IMR-90 (cell line): ENCODE measurements around the gene NRP2.
A peak's percentile ranks its signal among the peaks of the same experiment; 100 is the strongest.

Source experiments
- BHLHE40 ChIP-seq: fragments of 150-350 bp; IDR thresholded peaks from 2 replicates; pipeline ENCODE4 v1.6.1; 2016; ENCODE audit warnings: mild to moderate bottlenecking, low read depth, low read length
- CTCF ChIP-seq: conservative IDR thresholded peaks from 2 replicates; pipeline ENCODE4 v1.5.1; 2012; ENCODE audit warnings: mild to moderate bottlenecking, low read depth, low read length, improper control_type of control experiment
- MAZ ChIP-seq: IDR thresholded peaks from 2 replicates; pipeline ENCODE4 v1.6.1; 2012; ENCODE audit warnings: low read depth, mild to moderate bottlenecking, low read length, improper control_type of control experiment, moderate library complexity, borderline replicate concordance
- NFE2L2 ChIP-seq: fragments of 150-350 bp; IDR thresholded peaks from 2 replicates; pipeline ENCODE4 v1.6.1; 2016; ENCODE audit warnings: low read depth, mild to moderate bottlenecking, low read length
- POLR2A ChIP-seq: IDR thresholded peaks from 2 replicates; pipeline ENCODE4 v1.6.1; 2012; ENCODE audit warnings: mild to moderate bottlenecking, low read depth, low read length
- RAD21 ChIP-seq: IDR thresholded peaks from 2 replicates; pipeline ENCODE4 v1.6.1; 2012; ENCODE audit warnings: low read length, improper control_type of control experiment
- RCOR1 ChIP-seq: IDR thresholded peaks from 2 replicates; pipeline ENCODE4 v1.6.1; 2012; ENCODE audit warnings: mild to moderate bottlenecking, low read length, improper control_type of control experiment; ENCODE audit not compliant: insufficient replicate concordance
- RFX5 ChIP-seq: IDR thresholded peaks from 2 replicates; pipeline ENCODE4 v1.8.0; 2012; ENCODE audit warnings: low read depth, mild to moderate bottlenecking, low read length, moderate library complexity
- SMC3 ChIP-seq: fragments of 150-350 bp; IDR thresholded peaks from 2 replicates; pipeline ENCODE4 v1.6.1; 2016; ENCODE audit warnings: low read depth, mild to moderate bottlenecking, antibody characterized with exemption, low read length, moderate library complexity
- USF2 ChIP-seq: fragments of 150-350 bp; IDR thresholded peaks from 2 replicates; pipeline ENCODE4 v1.6.1; 2017; ENCODE audit warnings: mild to moderate bottlenecking, antibody characterized with exemption, low read length, low read depth

GRCh38 chr2:205696331-205696926 lies 14.1 kb downstream of the NRP2 start:
- TF ChIP-seq RFX5: no peak
- TF ChIP-seq CTCF: peak; percentile 35; the same call in 1 of the 2 replicates
- TF ChIP-seq RCOR1: no peak
- TF ChIP-seq USF2: no peak
- no peak for TF ChIP-seq MAZ
- no peak for TF ChIP-seq POLR2A
- TF ChIP-seq BHLHE40: no peak
- TF ChIP-seq SMC3: 0 out of 2 replicates have a peak, but pooled peaks have one; percentile 16
- peak; percentile 43 for TF ChIP-seq RAD21
- no peak for TF ChIP-seq NFE2L2
